Measurements from ENCODE around the gene XIRP1.
A peak's percentile ranks its signal among the peaks of the same experiment; 100 is the strongest.

The XIRP1 gene

GRCh38 chr3:39219702-39220101 is 27.3 kb upstream of the XIRP1 start:
- no peak overlapping the region for H3K27ac Mint-ChIP-seq
- no peaks in the 10 kb centered on the region for H3K36me3 Mint-ChIP-seq
- peaks cover 5% of the 10 kb centered on the region for H3K27me3 Mint-ChIP-seq
- H3K9me3 Mint-ChIP-seq: no peaks in the 10 kb centered on the region
- peaks cover 37% of the 10 kb centered on the region for H3K4me1 Mint-ChIP-seq
- no peak for ATAC-seq
- H3K4me3 Mint-ChIP-seq: no peak overlapping the region

DNA sequence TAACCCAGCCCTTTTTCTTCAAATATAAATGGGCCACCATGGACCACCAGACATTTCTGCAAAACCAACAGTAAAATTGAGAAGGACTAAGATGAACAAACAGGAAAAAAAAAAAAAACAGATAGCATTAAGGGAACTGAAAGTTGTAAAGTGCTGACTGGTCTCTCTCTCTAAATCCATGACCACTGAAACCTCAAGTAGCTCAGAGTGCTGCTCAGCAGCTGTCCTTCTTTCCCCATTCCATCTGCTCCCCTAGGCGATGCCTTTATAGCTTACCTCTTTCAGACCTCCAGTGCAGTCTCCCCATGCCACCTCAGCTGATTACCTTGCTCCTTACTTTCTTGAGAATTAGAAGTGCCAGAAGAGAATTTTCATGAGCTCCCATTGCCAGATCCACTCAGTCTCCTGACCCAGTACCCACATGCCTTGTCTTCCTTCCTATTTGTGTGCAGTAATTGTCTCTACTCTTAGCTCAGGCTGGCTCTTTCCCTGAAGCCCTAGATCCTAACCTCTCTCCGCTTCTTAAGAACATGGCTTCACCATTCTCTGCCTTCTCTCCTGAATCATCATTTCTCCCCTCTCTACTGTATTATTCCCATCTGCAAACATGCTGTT is 23.9 kb upstream of the XIRP1 start:
- peak; percentile 96 for ATAC-seq
- H3K36me3 Mint-ChIP-seq: no peaks in the 10 kb centered on the region
- H3K9me3 Mint-ChIP-seq: no peaks in the 10 kb centered on the region
- peak overlapping the region; percentile 5 for H3K4me3 Mint-ChIP-seq
- H3K27me3 Mint-ChIP-seq: peaks cover 5% of the 10 kb centered on the region
- H3K4me1 Mint-ChIP-seq: peaks cover 35% of the 10 kb centered on the region
- peak overlapping the region; percentile 1 for H3K27ac Mint-ChIP-seq

DNA sequence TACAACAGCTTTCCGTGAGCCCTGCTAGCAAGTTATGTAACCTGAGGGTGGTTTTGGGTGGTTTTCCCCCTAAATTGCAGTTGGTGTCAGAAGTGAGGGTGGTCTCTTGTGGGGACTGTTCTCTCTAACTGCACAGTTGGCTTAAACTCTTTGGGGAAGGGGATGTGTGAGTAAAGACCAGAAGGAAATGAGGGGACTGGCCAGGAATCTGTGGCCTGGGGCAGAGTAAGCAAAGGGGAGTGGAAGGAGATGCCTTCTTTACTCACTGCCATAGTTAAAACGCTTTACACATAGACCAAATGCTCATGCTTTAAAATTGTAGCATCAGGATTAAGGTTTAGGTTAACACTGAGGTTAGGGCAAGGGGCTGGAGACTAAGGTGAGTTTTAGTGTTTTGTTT is 21.2 kb upstream of the XIRP1 start:
- Mint-ChIP-seq H3K36me3 (no peaks in the 10 kb centered on the region), H3K4me3 (no peak overlapping the region), H3K9me3 (no peaks in the 10 kb centered on the region), H3K27ac (peak overlapping the region; percentile 36), H3K27me3 (peaks cover 5% of the 10 kb centered on the region), H3K4me1 (peaks cover 31% of the 10 kb centered on the region)
- no peak for ATAC-seq

GRCh38 chr3:39212665-39213064 is 20.3 kb upstream of the XIRP1 start:
- Mint-ChIP-seq H3K27me3 (peaks cover 2% of the 10 kb centered on the region), H3K4me3 (no peak overlapping the region), H3K4me1 (peaks cover 36% of the 10 kb centered on the region), H3K36me3 (no peaks in the 10 kb centered on the region), H3K9me3 (no peaks in the 10 kb centered on the region), H3K27ac (no peak overlapping the region)
- no peak for ATAC-seq

DNA sequence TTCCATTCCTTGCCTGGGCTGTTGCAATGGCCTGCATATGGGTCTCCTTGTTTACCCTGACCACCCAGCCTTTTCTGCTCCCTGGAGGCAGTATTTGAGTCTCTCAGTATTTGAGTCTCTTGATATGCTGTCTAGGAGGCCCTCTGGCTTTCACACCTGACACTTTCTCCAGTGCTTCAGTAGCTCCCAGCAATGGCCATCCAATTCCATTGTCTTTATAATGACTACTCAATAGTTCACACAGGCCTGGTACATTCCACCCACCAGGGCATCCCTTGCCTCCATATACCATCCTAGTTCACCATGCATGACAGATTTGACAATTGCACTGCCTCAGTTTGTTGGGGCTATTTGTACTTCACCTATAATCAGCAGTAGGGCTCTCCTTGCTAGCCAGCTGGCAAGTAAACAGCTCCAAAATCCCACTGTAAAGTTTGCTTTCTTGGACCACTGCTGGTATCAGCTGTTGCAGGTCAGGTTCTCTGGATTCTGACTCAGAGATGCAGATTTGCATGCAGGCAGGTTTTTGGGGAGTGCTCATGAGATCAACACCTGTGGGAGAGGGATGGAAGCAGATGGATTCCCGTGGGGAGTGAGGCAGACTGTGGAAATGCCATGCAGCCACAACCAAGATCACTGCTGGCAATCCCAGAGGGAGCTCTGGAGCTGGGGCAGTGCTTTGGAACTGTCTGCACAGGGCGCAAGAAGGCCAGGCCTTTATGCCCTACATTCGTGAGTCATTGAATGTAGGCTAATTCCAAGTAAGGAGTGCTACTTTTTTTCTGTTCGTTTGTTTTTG is 19.1 kb upstream of the XIRP1 start:
- H3K27me3 Mint-ChIP-seq: peaks cover 1% of the 10 kb centered on the region

DNA sequence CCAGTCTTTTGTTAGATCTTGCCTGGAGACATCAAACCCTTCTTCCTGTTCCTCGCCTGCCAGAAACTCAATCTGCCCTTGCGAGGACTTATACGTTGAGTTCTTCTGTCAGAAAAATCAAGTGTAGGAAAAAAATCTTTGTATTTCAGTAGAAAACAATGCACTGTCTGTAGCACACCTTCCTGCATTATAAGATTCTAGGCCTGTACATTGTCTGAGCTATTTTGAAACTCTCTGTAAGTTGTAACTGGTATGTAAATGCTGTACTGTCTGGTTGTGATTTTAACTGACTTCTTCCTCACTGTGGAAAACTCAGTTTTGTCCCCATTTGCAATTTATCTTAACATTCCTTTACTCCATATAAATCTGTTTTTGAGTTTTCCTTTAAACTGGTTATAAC is 17.7 kb upstream of the XIRP1 start:
- Mint-ChIP-seq H3K27me3 (peaks cover 7% of the 10 kb centered on the region), H3K9me3 (no peaks in the 10 kb centered on the region), H3K4me1 (peaks cover 10% of the 10 kb centered on the region), H3K36me3 (no peaks in the 10 kb centered on the region), H3K27ac (no peak overlapping the region), H3K4me3 (no peak overlapping the region)
- ATAC-seq: no peak

More for the DNA sequence above, 19.1 kb upstream of the XIRP1 start:
- Mint-ChIP-seq H3K36me3 (no peaks in the 10 kb centered on the region), H3K27ac (no peak overlapping the region), H3K4me1 (peaks cover 25% of the 10 kb centered on the region), H3K9me3 (no peaks in the 10 kb centered on the region), H3K4me3 (no peak overlapping the region)
- no peak for ATAC-seq

GRCh38 chr3:39209329-39209970 is 17.1 kb upstream of the XIRP1 start:
- ATAC-seq: no peak
- H3K27ac Mint-ChIP-seq: no peak overlapping the region
- H3K4me1 Mint-ChIP-seq: peaks cover 10% of the 10 kb centered on the region
- peaks cover 7% of the 10 kb centered on the region for H3K27me3 Mint-ChIP-seq
- no peaks in the 10 kb centered on the region for H3K9me3 Mint-ChIP-seq
- no peak overlapping the region for H3K4me3 Mint-ChIP-seq
- no peaks in the 10 kb centered on the region for H3K36me3 Mint-ChIP-seq

GRCh38 chr3:39208463-39209055 is 16.2 kb upstream of the XIRP1 start:
- peaks cover 13% of the 10 kb centered on the region for H3K27me3 Mint-ChIP-seq
- no peak overlapping the region for H3K4me3 Mint-ChIP-seq
- H3K27ac Mint-ChIP-seq: peak overlapping the region; percentile 18
- H3K9me3 Mint-ChIP-seq: no peaks in the 10 kb centered on the region
- no peaks in the 10 kb centered on the region for H3K36me3 Mint-ChIP-seq
- ATAC-seq: peak; percentile 64
- H3K4me1 Mint-ChIP-seq: peaks cover 10% of the 10 kb centered on the region

DNA sequence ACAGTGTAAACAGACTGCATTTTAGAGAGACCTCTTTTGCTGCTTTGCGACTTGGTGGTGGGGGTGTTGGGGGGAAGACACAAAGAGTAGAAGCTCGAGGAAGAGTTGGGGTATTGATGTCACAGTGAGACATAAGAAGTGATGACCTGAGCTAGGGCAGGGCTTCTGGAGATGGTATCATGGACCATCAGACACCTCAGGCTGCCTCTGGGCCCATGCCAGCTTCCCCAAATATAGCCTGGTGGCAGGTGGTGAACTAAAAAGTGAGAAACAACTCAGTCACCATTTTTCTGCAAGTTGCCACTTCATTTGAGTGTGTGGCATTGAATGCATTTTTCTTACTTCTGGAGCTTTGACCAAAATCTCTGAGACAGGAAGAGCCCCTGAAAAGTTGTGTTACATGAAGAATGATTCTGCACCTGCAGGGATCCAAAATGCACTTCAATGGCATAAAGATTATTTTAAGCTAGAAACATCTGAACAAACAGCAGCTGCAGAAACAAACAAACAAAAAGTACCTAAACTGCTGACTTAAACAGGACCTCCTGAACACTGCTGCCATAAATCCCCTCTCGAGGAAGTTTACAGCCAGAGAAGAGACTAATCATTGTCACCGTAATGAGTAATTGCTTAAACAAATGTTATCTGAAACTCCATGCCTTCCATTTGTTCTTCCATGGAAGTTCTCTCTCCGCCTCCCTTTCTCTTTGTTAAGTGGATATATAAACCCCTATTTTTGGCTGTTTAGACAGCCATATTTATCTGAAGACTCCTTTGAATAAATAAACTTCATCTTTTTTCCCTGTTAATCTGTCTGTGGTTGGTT is 15.2 kb upstream of the XIRP1 start:
- no peak for ATAC-seq
- Mint-ChIP-seq H3K4me1 (peaks cover 10% of the 10 kb centered on the region), H3K9me3 (no peaks in the 10 kb centered on the region), H3K27me3 (peaks cover 23% of the 10 kb centered on the region), H3K4me3 (no peak overlapping the region), H3K27ac (peak overlapping the region; percentile 18), H3K36me3 (no peaks in the 10 kb centered on the region)

- Mint-ChIP-seq H3K4me1 (peaks cover 10% of the 10 kb centered on the region), H3K27ac (no peak overlapping the region), H3K4me3 (no peak overlapping the region), H3K36me3 (no peaks in the 10 kb centered on the region), H3K9me3 (no peaks in the 10 kb centered on the region), H3K27me3 (peaks cover 34% of the 10 kb centered on the region)
- no peak for ATAC-seq
These were observed 13.6 kb upstream of the XIRP1 start for GRCh38 chr3:39205919-39206516.

- H3K9me3 Mint-ChIP-seq: no peaks in the 10 kb centered on the region
- H3K27me3 Mint-ChIP-seq: peaks cover 39% of the 10 kb centered on the region
- ATAC-seq: no peak
- H3K4me1 Mint-ChIP-seq: peaks cover 10% of the 10 kb centered on the region
- no peak overlapping the region for H3K27ac Mint-ChIP-seq
- no peaks in the 10 kb centered on the region for H3K36me3 Mint-ChIP-seq
- no peak overlapping the region for H3K4me3 Mint-ChIP-seq
These were observed 12.7 kb upstream of the XIRP1 start for GRCh38 chr3:39205131-39205530.

GRCh38 chr3:39203860-39204259 is 11.5 kb upstream of the XIRP1 start:
- no peak for ATAC-seq
- H3K4me3 Mint-ChIP-seq: no peak overlapping the region
- peaks cover 10% of the 10 kb centered on the region for H3K4me1 Mint-ChIP-seq
- no peaks in the 10 kb centered on the region for H3K36me3 Mint-ChIP-seq
- H3K27me3 Mint-ChIP-seq: peaks cover 42% of the 10 kb centered on the region
- H3K27ac Mint-ChIP-seq: no peak overlapping the region
- no peaks in the 10 kb centered on the region for H3K9me3 Mint-ChIP-seq

DNA sequence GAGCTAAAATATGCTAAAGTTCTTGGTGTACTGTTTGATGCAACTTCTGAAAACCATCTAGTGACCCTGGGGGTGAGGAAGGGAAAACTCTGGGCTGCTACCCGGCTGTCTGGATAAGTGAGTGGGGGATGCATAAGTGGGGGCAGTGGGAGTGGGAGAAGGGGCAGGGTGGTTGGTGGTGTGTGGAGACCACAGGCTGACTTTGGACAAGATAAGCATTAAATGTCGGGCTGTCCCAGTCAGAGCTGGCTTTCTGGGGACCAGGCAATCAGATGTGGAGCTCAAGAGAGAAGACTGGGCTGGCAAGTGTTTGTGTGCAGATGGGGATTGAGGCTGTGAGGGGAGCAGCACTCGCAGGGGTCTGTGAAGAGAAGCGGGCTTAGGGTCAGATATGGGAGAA is 11.0 kb upstream of the XIRP1 start:
- Mint-ChIP-seq H3K4me3 (no peak overlapping the region), H3K9me3 (no peaks in the 10 kb centered on the region), H3K27ac (no peak overlapping the region), H3K27me3 (peaks cover 46% of the 10 kb centered on the region), H3K36me3 (no peaks in the 10 kb centered on the region), H3K4me1 (peaks cover 5% of the 10 kb centered on the region)
- no peak for ATAC-seq

- no peak for ATAC-seq
- H3K27ac Mint-ChIP-seq: no peak overlapping the region
- peaks cover 56% of the 10 kb centered on the region for H3K27me3 Mint-ChIP-seq
These were observed 9.7 kb upstream of the XIRP1 start for GRCh38 chr3:39202094-39202493.

More at GRCh38 chr3:39202094-39202493, 9.7 kb upstream of the XIRP1 start:
- Mint-ChIP-seq H3K36me3 (no peaks in the 10 kb centered on the region), H3K9me3 (no peaks in the 10 kb centered on the region), H3K4me3 (no peak overlapping the region), H3K4me1 (no peaks in the 10 kb centered on the region)
